A673 (cell line): Measurements from ENCODE around the gene PRR35. TPM values are rescaled to one million over a fixed set of nuclear protein-coding genes. Genes with fewer than 3 reads are reported as not detected.
A peak's percentile ranks its signal among the peaks of the same experiment; 100 is the strongest.

Source experiments
- BruUV-seq: library from RNA; stranded (reverse); fragments of 400-500 nt; replicated peaks from 2 replicates; lab custom pipeline; 2021; lab: Mats Ljungman, UMichigan
- CTCF ChIA-PET: fragments of 300-600 bp; sonication (Branson Sonifier 250); formaldehyde crosslinking; loops from one replicate; lab custom pipeline; 2022; ENCODE audit warnings: antibody characterized with exemption; lab: Charles Lee
- POLR2A ChIA-PET: fragments of 300-600 bp; sonication (Branson Sonifier 250); formaldehyde crosslinking; loops from one replicate; lab custom pipeline; 2022; ENCODE audit warnings: antibody characterized with exemption; ENCODE audit not compliant: low non-redundant PET; lab: Charles Lee
- DNase-seq: peaks from one replicate; pipeline ENCODE4 v3.0.0-alpha.2; 2015; ENCODE audit warnings: low spot score
- H3K27ac ChIP-seq: fragments of 200-600 bp; sonication (generic); 2 replicates; pipeline ENCODE4 v1.5.1; 2016; ENCODE audit warnings: mixed run types, low read depth, mild to moderate bottlenecking, mixed read lengths, antibody characterized with exemption, low read length; ENCODE audit not compliant: poor library complexity, severe bottlenecking
- H3K27me3 ChIP-seq: fragments of 200-600 bp; sonication (generic); replicated peaks from 2 replicates; pipeline ENCODE4 v1.6.1; 2017; ENCODE audit warnings: mixed run types, low read depth, mild to moderate bottlenecking, mixed read lengths, antibody characterized with exemption, low read length; ENCODE audit not compliant: insufficient read depth, poor library complexity
- H3K36me3 ChIP-seq: fragments of 200-600 bp; sonication (generic); 2 replicates; pipeline ENCODE4 v1.6.1; 2016; ENCODE audit warnings: mixed run types, mild to moderate bottlenecking, mixed read lengths, antibody characterized with exemption, low read length; ENCODE audit not compliant: insufficient read depth, poor library complexity, severe bottlenecking
- H3K4me1 ChIP-seq: fragments of 200-600 bp; sonication (generic); 2 replicates; pipeline ENCODE4 v1.6.1; 2017; ENCODE audit warnings: mixed run types, mild to moderate bottlenecking, mixed read lengths, antibody characterized with exemption, low read length; ENCODE audit not compliant: insufficient read depth, poor library complexity, severe bottlenecking
- H3K4me3 ChIP-seq: fragments of 200-600 bp; sonication (generic); 2 replicates; pipeline ENCODE4 v1.5.1; 2016; ENCODE audit warnings: low read depth, mixed run types, mild to moderate bottlenecking, mixed read lengths, low read length; ENCODE audit not compliant: poor library complexity, severe bottlenecking
- H3K9me3 ChIP-seq: fragments of 200-600 bp; sonication (generic); 2 replicates; pipeline ENCODE4 v1.6.1; 2016; ENCODE audit warnings: mixed run types, low read depth, mild to moderate bottlenecking, mixed read lengths, antibody characterized with exemption, low read length; ENCODE audit not compliant: poor library complexity, severe bottlenecking
- CTCF ChIP-seq: fragments of 300-800, 200-600 bp; sonication (generic); conservative IDR thresholded peaks from 2 replicates; pipeline ENCODE4 v1.5.1; 2017; ENCODE audit warnings: low read depth, mild to moderate bottlenecking, antibody characterized with exemption, low read length, moderate library complexity, mixed read lengths
- EZH2 ChIP-seq: fragments of 200-600 bp; sonication (generic); IDR thresholded peaks from 2 replicates; pipeline ENCODE4 v1.6.1; 2017; ENCODE audit warnings: borderline replicate concordance, low read depth, mild to moderate bottlenecking, mixed read lengths, antibody characterized with exemption, low read length; ENCODE audit not compliant: poor library complexity, severe bottlenecking
- intact Hi-C: fragments of 100-400 bp; cut with micrococcal nuclease; formaldehyde crosslinking; loops from one replicate; pipeline ENCODE4 v1.10.0; 2022; ENCODE audit not compliant: unreplicated experiment
- total RNA-seq: library from RNA; stranded (reverse); gene quantifications from 2 replicates; pipeline ENCODE4 v1.2.3, GENCODE V29; 2021

PRR35 gene
- total RNA-seq, 1 experiment from 2014 or later, result not detected

DNA sequence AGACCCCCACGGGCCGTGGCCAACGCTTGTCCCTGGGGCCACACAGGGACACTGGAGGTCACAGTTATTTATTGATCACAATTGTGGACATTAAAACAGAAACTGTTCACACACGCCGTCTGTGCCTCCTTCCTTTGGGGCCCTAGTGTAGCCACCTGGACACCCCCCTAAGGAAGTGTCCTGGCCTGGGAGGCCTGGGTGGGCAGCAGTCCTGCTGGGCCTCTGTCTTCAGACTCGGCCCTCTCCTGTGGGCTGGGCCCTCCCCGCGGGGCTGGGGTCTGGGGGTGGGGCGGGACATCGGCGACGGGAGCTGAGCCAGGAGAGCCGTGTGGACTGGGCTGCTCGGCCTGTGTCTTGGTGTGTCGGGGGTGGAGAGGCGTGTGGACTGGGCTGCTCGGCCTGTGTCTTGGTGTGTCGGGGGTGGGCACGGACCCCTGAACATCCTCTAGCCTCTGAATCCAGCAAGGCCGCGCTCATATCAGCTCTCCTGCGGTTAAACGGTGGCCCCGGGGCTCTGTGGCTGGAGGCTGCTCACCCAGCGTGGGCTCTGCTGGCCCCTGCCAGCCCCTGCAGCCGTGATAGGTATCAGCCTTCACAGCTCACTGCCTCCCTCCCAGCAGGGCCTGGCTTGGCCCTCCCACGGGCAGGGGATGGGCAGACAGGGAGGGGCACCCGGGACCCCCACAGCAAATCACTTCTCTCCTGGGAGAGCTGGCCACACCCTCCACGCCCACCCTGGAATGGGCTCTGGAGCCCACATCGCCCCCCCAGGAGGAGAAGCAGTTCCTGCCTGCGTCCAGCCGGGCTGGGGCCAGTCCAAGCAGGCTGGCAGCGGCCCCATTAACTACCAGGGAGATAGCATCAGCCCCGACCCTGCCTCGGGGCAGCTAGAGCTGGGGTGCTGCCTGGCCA lies 5.5 kb downstream of the PRR35 start:
- Histone ChIP-seq H3K4me3 (no peak overlapping the region), H3K4me1 (peaks cover 11% of the 10 kb centered on the region), H3K9me3 (no peaks in the 10 kb centered on the region), H3K27me3 (peaks cover 21% of the 10 kb centered on the region), H3K36me3 (no peaks in the 10 kb centered on the region), H3K27ac (no peak overlapping the region)
- CTCF ChIA-PET, result no interaction called here
- no TSS peak for BruUV-seq
- no peak for DNase-seq
- POLR2A ChIA-PET, result no interaction called here
- intact Hi-C loops, result no loop called here
- TF ChIP-seq EZH2 (no peak), CTCF (no peak)

DNA sequence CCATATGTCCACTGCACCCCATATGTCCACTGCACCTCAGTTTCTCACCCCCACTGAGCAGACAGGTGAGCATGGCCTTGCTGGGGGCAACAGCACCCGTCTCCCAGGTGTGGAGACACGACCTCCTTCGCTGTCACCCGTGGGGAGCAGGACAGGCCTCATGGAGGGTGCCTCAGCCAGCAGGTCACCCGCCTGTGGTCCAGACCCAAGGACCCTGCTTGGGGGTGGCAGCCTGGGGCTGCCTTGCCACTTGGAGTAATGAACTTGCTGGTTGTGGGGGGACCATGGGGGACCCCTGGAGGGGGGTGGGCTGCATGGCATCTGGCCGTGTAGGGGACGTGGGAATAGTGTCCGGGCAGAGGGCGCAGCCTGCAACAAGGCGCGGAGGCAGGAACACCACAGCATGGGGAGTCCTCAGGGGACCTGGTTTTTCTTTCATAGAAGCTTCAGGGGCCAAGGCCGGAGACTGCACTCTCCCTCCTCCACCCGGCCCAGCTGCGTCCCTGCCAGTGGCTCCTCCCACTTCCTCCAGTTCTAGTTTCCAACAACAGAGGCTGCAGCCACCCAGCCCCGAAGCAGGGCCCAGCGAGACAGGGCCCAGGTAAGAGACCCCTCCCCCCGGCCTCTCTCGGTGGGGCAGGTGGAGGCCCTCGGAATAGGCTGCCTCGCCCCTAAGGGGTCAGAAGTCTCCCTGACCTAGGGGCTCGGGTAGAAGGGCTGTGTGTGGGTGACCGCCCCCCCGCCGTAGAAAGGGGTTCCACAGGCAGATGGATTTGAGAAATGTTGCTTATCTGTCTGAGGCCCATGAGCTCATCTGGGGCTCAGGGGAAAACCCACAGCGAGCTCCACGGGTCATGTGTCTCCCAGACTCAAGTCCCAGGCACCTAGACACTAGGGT lies 6.5 kb downstream of the PRR35 start, which contains the start of gene NHLRC4:
Gene NHLRC4, plus strand, starts transcription at position 531 of the 898 bp plus-strand sequence. CDS start 1,043 bp downstream, outside the sequence.
- no TSS peak for BruUV-seq
- no peak within 1 kb of the TSS for H3K4me3 ChIP-seq
- CTCF ChIA-PET, result no interaction called here

More for the DNA sequence above, 6.5 kb downstream of the PRR35 start, which contains the start of gene NHLRC4:
- H3K27me3 ChIP-seq, result peaks cover 10% of the 10 kb centered on the region
- DNase-seq, result peak; percentile 63
- POLR2A ChIA-PET, result interaction anchor here (0.6 kb wide), 1 partner anchor 287 kb away, joined by 4 read pairs; no protein-coding TSS in a partner anchor
- H3K4me1 ChIP-seq, result peaks cover 11% of the 10 kb centered on the region
- H3K36me3 ChIP-seq, result no peaks in the 10 kb centered on the region
- no peak for TF ChIP-seq CTCF
- no peak for TF ChIP-seq EZH2
- H3K9me3 ChIP-seq, result no peaks in the 10 kb centered on the region
- peak within 1 kb of the TSS; percentile 50 for H3K27ac ChIP-seq
- intact Hi-C loops, result no loop called here
